ENCODE data around the gene RAB31. TPM values are rescaled to one million over a fixed set of nuclear protein-coding genes. Genes with fewer than 3 reads are reported as not detected.

Gene RAB31
- total RNA-seq, 1 donor from 2014 or later: 0.73 TPM

DNA sequence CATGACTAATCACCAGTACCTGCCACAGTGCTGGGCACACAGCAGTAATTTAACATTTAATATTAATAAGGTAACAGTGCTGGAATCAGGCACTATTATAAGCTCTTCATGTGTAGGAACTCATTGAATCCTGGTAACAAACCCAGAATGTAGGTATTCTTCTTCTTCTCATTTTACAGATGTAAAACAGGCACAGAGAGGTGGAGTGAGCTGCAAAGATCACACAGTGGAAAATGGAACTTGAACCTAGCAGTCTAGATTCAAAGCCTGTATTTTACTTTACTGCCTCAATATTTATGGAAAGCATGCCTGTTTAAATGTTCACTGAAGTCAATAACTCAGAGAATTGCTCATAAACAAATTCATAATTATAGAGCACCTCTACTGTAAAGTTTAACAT is 202.0 kb downstream of the RAB31 start:
- intact Hi-C loops (cut with micrococcal nuclease): loop anchor here (5.0 to 10.0 kb wide), 4 partner anchors 198 to 773 kb away; partner anchors contain the start of genes ANKRD12, NAPG and TWSG1
- no peak for DNase-seq (ENCODE audit: low spot score)
- Mint-ChIP-seq H3K4me1 (ENCODE audit: low read depth) (peaks cover 11% of the 10 kb centered on the region), H3K4me3 (ENCODE audit: low read depth) (no peak overlapping the region), H3K27me3 (ENCODE audit: low read depth) (peaks cover 37% of the 10 kb centered on the region), H3K9me3 (no peaks in the 10 kb centered on the region), H3K36me3 (ENCODE audit: low read depth) (peaks cover under 1% of the 10 kb centered on the region), H3K27ac (no peak overlapping the region)

DNA sequence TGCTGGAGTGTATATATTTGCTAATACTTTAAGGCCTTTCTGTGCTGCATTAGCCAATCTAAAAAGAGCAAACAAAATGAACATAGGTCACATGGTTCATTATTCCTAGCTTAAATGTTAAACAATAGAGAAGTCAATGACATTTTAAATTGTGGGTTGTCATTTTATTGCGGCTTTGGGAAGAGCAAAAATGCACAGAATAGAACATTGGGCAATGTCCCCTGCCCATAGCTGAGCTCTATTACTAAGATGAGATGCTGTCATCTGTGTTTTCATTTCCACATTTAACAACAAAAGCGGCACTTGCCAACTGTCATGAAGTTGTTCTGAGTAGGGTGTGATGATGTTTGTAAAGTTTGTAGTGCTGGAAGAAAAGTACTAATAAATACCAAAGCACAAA is 202.6 kb downstream of the RAB31 start:
- Mint-ChIP-seq H3K27ac (no peak overlapping the region), H3K4me1 (ENCODE audit: low read depth) (peaks cover 16% of the 10 kb centered on the region), H3K36me3 (ENCODE audit: low read depth) (peaks cover 5% of the 10 kb centered on the region), H3K9me3 (no peaks in the 10 kb centered on the region), H3K4me3 (ENCODE audit: low read depth) (no peak overlapping the region), H3K27me3 (ENCODE audit: low read depth) (peaks cover 35% of the 10 kb centered on the region)
- no peak for DNase-seq (ENCODE audit: low spot score)
- intact Hi-C loops (cut with micrococcal nuclease): loop anchor here (5.0 to 10.0 kb wide), 4 partner anchors 198 to 773 kb away; partner anchors contain the start of genes ANKRD12, NAPG and TWSG1

DNA sequence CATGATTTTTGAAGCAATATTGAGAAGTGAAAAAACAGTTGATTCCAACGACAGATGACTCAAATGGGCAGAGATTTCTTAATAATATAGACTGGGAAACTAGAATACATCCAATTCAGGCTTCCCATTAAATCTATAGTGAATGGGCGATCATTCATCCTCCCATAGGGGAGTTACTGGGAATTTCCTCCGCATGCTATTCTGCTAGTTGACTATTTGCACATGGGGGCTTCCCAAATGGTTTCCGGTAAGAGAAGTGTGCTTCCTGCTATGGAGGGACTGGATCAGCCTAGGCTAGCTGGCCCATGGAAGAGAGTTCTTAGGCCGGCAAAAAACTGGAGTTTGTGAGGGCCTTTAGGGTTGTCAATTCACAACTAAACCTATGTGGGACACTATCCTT is 203.1 kb downstream of the RAB31 start:
- Mint-ChIP-seq H3K27me3 (ENCODE audit: low read depth) (peaks cover 30% of the 10 kb centered on the region), H3K4me1 (ENCODE audit: low read depth) (peaks cover 19% of the 10 kb centered on the region), H3K27ac (no peak overlapping the region), H3K36me3 (ENCODE audit: low read depth) (peaks cover 6% of the 10 kb centered on the region), H3K9me3 (no peaks in the 10 kb centered on the region), H3K4me3 (ENCODE audit: low read depth) (no peak overlapping the region)
- intact Hi-C loops (cut with micrococcal nuclease): loop anchor here (5.0 to 10.0 kb wide), 4 partner anchors 199 to 774 kb away; partner anchors contain the start of genes ANKRD12, NAPG and TWSG1
- DNase-seq (ENCODE audit: low spot score): no peak

Other genes starting within 250 kb of the RAB31 start
- 39.2 and 40.1 TPM in 2 replicates for gene RALBP1, start 232.8 kb upstream of the RAB31 start, total RNA-seq
- 44.3 and 48.8 TPM in 2 replicates for gene PPP4R1, start 93.7 kb upstream of the RAB31 start, total RNA-seq
- gene TXNDC2, start 177.7 kb downstream of the RAB31 start, total RNA-seq: 0.21 and 0.39 TPM in 2 replicates
- gene VAPA, start 205.7 kb downstream of the RAB31 start, total RNA-seq: 216 and 223 TPM in 2 replicates